Activated CD4-positive, alpha-beta T cell treated with anti-CD3 and anti-CD28 coated beads, Interleukin-2, amount 50 U/mL, for 1 hour (primary cell): ENCODE data around the gene SPRR3.

Experiments
- DNase-seq: peaks from one replicate; pipeline ENCODE4 v3.0.0-alpha.2; 2020

Gene SPRR3

GRCh38 chr1:153001382-153001781, at the start of gene SPRR3:
Gene SPRR3 (plus strand): TSS chr1:153001749. CDS start chr1:153003021, 1,272 bp downstream.
- no peak for DNase-seq

GRCh38 chr1:152953761-152954160, 47.8 kb upstream of the SPRR3 start:
- no peak for DNase-seq

GRCh38 chr1:152954436-152954835, 47.1 kb upstream of the SPRR3 start:
- no peak for DNase-seq

- no peak for DNase-seq
Measured at GRCh38 chr1:152957561-152957960, 44.0 kb upstream of the SPRR3 start.

- no peak for DNase-seq
Measured at GRCh38 chr1:152959273-152959672, 42.3 kb upstream of the SPRR3 start.

GRCh38 chr1:152959801-152960451, 41.6 kb upstream of the SPRR3 start:
- DNase-seq = no peak

- no peak for DNase-seq
Measured at GRCh38 chr1:152960452-152961044, 41.0 kb upstream of the SPRR3 start.

GRCh38 chr1:152961226-152961891, 40.2 kb upstream of the SPRR3 start:
- DNase-seq = no peak

- no peak for DNase-seq
Measured at GRCh38 chr1:152962876-152963415, 38.6 kb upstream of the SPRR3 start.

GRCh38 chr1:152964536-152964935, 37.0 kb upstream of the SPRR3 start:
- DNase-seq = no peak

GRCh38 chr1:152965853-152966252, 35.7 kb upstream of the SPRR3 start:
- DNase-seq = no peak

- DNase-seq = no peak
Measured at GRCh38 chr1:152967201-152967600, 34.3 kb upstream of the SPRR3 start.

GRCh38 chr1:152968248-152968647, 33.3 kb upstream of the SPRR3 start:
- no peak for DNase-seq

GRCh38 chr1:152969036-152969435, 32.5 kb upstream of the SPRR3 start:
- no peak for DNase-seq

GRCh38 chr1:152970495-152970894, 31.1 kb upstream of the SPRR3 start, which contains the start of gene SPRR4:
Gene SPRR4 (plus strand): TSS chr1:152970648. CDS start chr1:152971891, 1,243 bp downstream.
- no peak for DNase-seq

- DNase-seq = no peak
Measured at GRCh38 chr1:152972196-152972886, 29.2 kb upstream of the SPRR3 start.

GRCh38 chr1:152976688-152977087, 24.9 kb upstream of the SPRR3 start:
- DNase-seq = no peak

- DNase-seq = no peak
Measured at GRCh38 chr1:152977614-152978013, 23.9 kb upstream of the SPRR3 start.

GRCh38 chr1:152980676-152981075, 20.9 kb upstream of the SPRR3 start:
- DNase-seq = no peak

- DNase-seq = no peak
Measured at GRCh38 chr1:152981146-152981871, 20.2 kb upstream of the SPRR3 start.

GRCh38 chr1:152982076-152982475, 19.5 kb upstream of the SPRR3 start:
- no peak for DNase-seq

- no peak for DNase-seq
Measured at GRCh38 chr1:152983234-152983633, 18.3 kb upstream of the SPRR3 start.

GRCh38 chr1:152983743-152984142, 17.8 kb upstream of the SPRR3 start, which contains the start of gene SPRR1A:
Gene SPRR1A (plus strand): TSS chr1:152984081. CDS start chr1:152985231, 1,150 bp downstream.
- DNase-seq = no peak
